GM23338 (cell line): ENCODE measurements around the gene CALCR. TPM values are rescaled to one million over a fixed set of nuclear protein-coding genes. Genes with fewer than 3 reads are reported as not detected.

Experiments used
- ATAC-seq: fragments of 200-7000 bp; cut with Tn5 transposase; 3 replicates; pipeline ENCODE4 v1.9.1; 2020
- DNase-seq: peaks from one replicate; pipeline ENCODE4 v3.0.0-alpha.2; 2015; ENCODE audit warnings: low spot score
- H2AFZ ChIP-seq: fragments of 200-600 bp; sonication (generic); 2 replicates; pipeline ENCODE4 v1.8.0; 2016; ENCODE audit warnings: antibody characterized with exemption, mild to moderate bottlenecking, moderate library complexity
- H3F3A ChIP-seq: fragments of 200-600 bp; sonication (generic); replicated peaks from 2 replicates; pipeline ENCODE4 v1.8.0; 2017; ENCODE audit warnings: antibody characterized with exemption, mixed run types, low read depth
- H3K27ac ChIP-seq: fragments of 200-600 bp; sonication (generic); 2 replicates; pipeline ENCODE4 v1.6.1; 2016; ENCODE audit warnings: low read depth
- H3K27me3 ChIP-seq: fragments of 200-600 bp; sonication (generic); 2 replicates; pipeline ENCODE4 v1.8.0; 2016; ENCODE audit warnings: mild to moderate bottlenecking, mixed run types, moderate library complexity; ENCODE audit not compliant: insufficient read depth
- H3K36me3 ChIP-seq: fragments of 200-600 bp; sonication (generic); 2 replicates; pipeline ENCODE4 v1.8.0; 2016; ENCODE audit warnings: mild to moderate bottlenecking; ENCODE audit not compliant: insufficient read depth
- H3K4me1 ChIP-seq: fragments of 200-600 bp; sonication (generic); 2 replicates; pipeline ENCODE4 v1.8.0; 2016; ENCODE audit warnings: mild to moderate bottlenecking, moderate library complexity; ENCODE audit not compliant: insufficient read depth
- H3K4me2 ChIP-seq: fragments of 200-600 bp; sonication (generic); 2 replicates; pipeline ENCODE4 v1.7.1; 2017; ENCODE audit warnings: mixed run types
- H3K4me3 ChIP-seq: fragments of 200-600 bp; sonication (generic); 2 replicates; pipeline ENCODE4 v1.6.1; 2016; ENCODE audit warnings: mixed run types
- H3K79me2 ChIP-seq: fragments of 200-600 bp; sonication (generic); replicated peaks from 2 replicates; pipeline ENCODE4 v1.8.0; 2017; ENCODE audit warnings: mild to moderate bottlenecking; ENCODE audit not compliant: insufficient read depth
- H3K9me2 ChIP-seq: fragments of 200-600 bp; sonication (generic); 2 replicates; pipeline ENCODE4 v1.8.0; 2017; ENCODE audit not compliant: insufficient read depth
- H4K20me1 ChIP-seq: fragments of 200-600 bp; sonication (generic); replicated peaks from 2 replicates; pipeline ENCODE4 v1.8.0; 2017; ENCODE audit warnings: mild to moderate bottlenecking; ENCODE audit not compliant: insufficient read depth
- H3K27ac Mint-ChIP-seq: 2 replicates; pipeline ENCODE4 v1.8.0; 2020; ENCODE audit warnings: inconsistent platforms, mild to moderate bottlenecking, moderate library complexity, mixed read lengths
- H3K27me3 Mint-ChIP-seq: 3 replicates; pipeline ENCODE4 v1.8.0; 2022; ENCODE audit warnings: low read depth, mild to moderate bottlenecking, moderate library complexity, mixed read lengths, inconsistent platforms; ENCODE audit not compliant: insufficient read depth, poor library complexity
- H3K36me3 Mint-ChIP-seq: 3 replicates; pipeline ENCODE4 v1.8.0; 2021; ENCODE audit warnings: low read depth, mild to moderate bottlenecking, inconsistent platforms, moderate library complexity, mixed read lengths
- H3K4me1 Mint-ChIP-seq: 3 replicates; pipeline ENCODE4 v1.8.0; 2020; ENCODE audit warnings: mild to moderate bottlenecking, inconsistent platforms, mixed read lengths
- H3K4me3 Mint-ChIP-seq: 3 replicates; pipeline ENCODE4 v1.8.0; 2021; ENCODE audit warnings: moderate library complexity, mild to moderate bottlenecking, inconsistent platforms, mixed read lengths
- H3K9me3 Mint-ChIP-seq: 3 replicates; pipeline ENCODE4 v1.8.0; 2020; ENCODE audit warnings: moderate library complexity, mild to moderate bottlenecking, inconsistent platforms, mixed read lengths
- CTCF ChIP-seq, 2 experiments: fragments of 200-600 bp in 1 of 2; sonication (generic) in 1 of 2; conservative IDR thresholded peaks; 2 replicates each; pipeline versions ENCODE4 v1.5.1 to v1.6.1; 2016 to 2017; ENCODE audit warnings: antibody characterized with exemption in 2 of 2, low read depth in 2 of 2, mild to moderate bottlenecking in 2 of 2, moderate library complexity in 1 of 2
- EZH2 ChIP-seq: fragments of 200-600 bp; sonication (generic); IDR thresholded peaks from one replicate; pipeline ENCODE4 v1.8.0; 2017; ENCODE audit warnings: antibody characterized with exemption, mild to moderate bottlenecking, low read depth; ENCODE audit not compliant: unreplicated experiment
- EZH2phosphoT487 ChIP-seq: fragments of 200-600 bp; sonication (generic); IDR thresholded peaks from one replicate; pipeline ENCODE4 v1.8.1; 2018; ENCODE audit warnings: antibody characterized with exemption; ENCODE audit not compliant: unreplicated experiment
- NANOG ChIP-seq: IDR thresholded peaks from 2 replicates; pipeline ENCODE4 v1.6.1; 2016; ENCODE audit warnings: antibody characterized with exemption, borderline replicate concordance
- REST ChIP-seq: IDR thresholded peaks from one replicate; pipeline ENCODE4 v1.6.1; 2018; ENCODE audit warnings: antibody characterized with exemption; ENCODE audit not compliant: unreplicated experiment
- STAT1 ChIP-seq: IDR thresholded peaks from one replicate; pipeline ENCODE4 v1.6.1; 2016; ENCODE audit warnings: antibody characterized with exemption; ENCODE audit not compliant: unreplicated experiment
- ZNF114 ChIP-seq: fragments of 250-450 bp; sonication (Bioruptor Pico); IDR thresholded peaks from 2 replicates; pipeline ENCODE4 v1.5.0; 2020; ENCODE audit warnings: mild to moderate bottlenecking, moderate library complexity
- ZNF331 ChIP-seq: fragments of 250-450 bp; sonication (Bioruptor Pico); IDR thresholded peaks from 2 replicates; pipeline ENCODE4 v1.5.0; 2020; ENCODE audit warnings: low read depth, mild to moderate bottlenecking, moderate library complexity
- ZNF462 ChIP-seq: fragments of 250-450 bp; sonication (Bioruptor Pico); IDR thresholded peaks from 2 replicates; pipeline ENCODE4 v1.5.0; 2020; ENCODE audit warnings: mild to moderate bottlenecking, moderate library complexity
- polyA plus RNA-seq: library from polyadenylated mRNA; unstranded; fragments of >200 nt; fragmentation: Nextera tagmentation; extraction: Ambion mirVana; gene quantifications from 2 replicates; pipeline ENCODE4 v1.2.1, GENCODE V29; 2016
- total RNA-seq: library from RNA; depleted of rRNA; stranded (reverse); fragments of >200 nt; shearing (Covaris generic); gene quantifications from 2 replicates; pipeline ENCODE4 v1.2.3, GENCODE V29; 2014

The CALCR gene
- total and polyA plus RNA-seq, 2 experiments from 2014 or later: 0.32 to 1.6 TPM

GRCh38 chr7:93390660-93391059 lies 183.9 kb downstream of the CALCR start (continued):
- no peak for TF ChIP-seq CTCF (conservative IDR thresholded peaks at IDR 0.05; ENCODE audit: low read depth in 2 of 2)
- TF ChIP-seq ZNF331: no peak
- no peak for TF ChIP-seq REST
- no peak for TF ChIP-seq EZH2

GRCh38 chr7:93382362-93382761 lies 192.2 kb downstream of the CALCR start:
- no peak overlapping the region for H3K27ac ChIP-seq
- H3K4me3 ChIP-seq: no peak overlapping the region
- H3K4me2 ChIP-seq: no peak overlapping the region
- no peaks in the 10 kb centered on the region for H3K9me2 ChIP-seq
- no peaks in the 10 kb centered on the region; the same call in 1 of the 3 replicates for H3K9me3 Mint-ChIP-seq
- H3K27ac Mint-ChIP-seq: no peak overlapping the region
- no peak overlapping the region for H2AFZ ChIP-seq
- no peaks in the 10 kb centered on the region for H4K20me1 ChIP-seq
- H3K4me1 ChIP-seq: no peaks in the 10 kb centered on the region
- H3K4me1 Mint-ChIP-seq: no peaks in the 10 kb centered on the region; the same call in 2 of the 3 replicates
- no peaks in the 10 kb centered on the region for H3K27me3 Mint-ChIP-seq
- H3K27me3 ChIP-seq: no peaks in the 10 kb centered on the region
- no peak for ATAC-seq
- no peaks in the 10 kb centered on the region for H3K36me3 Mint-ChIP-seq
- H3K79me2 ChIP-seq: no peaks in the 10 kb centered on the region
- H3K36me3 ChIP-seq: no peaks in the 10 kb centered on the region
- no peak overlapping the region for H3K4me3 Mint-ChIP-seq
- DNase-seq: no peak
- H3F3A ChIP-seq: no peaks in the 10 kb centered on the region
- TF ChIP-seq ZNF462 (CRISPR knock-in tag) (no peak), STAT1 (no peak), REST (no peak), NANOG (no peak), ZNF331 (no peak), EZH2phosphoT487 (no peak), ZNF114 (CRISPR knock-in tag) (no peak)
